ENCODE measurements around the gene TSPAN18.

- no peak for TF ChIP-seq CTCF (conservative IDR thresholded peaks at IDR 0.05; ENCODE audit: low read length)
- TF ChIP-seq EZH2phosphoT487 (IDR thresholded peaks at IDR 0.05; ENCODE audit: borderline replicate concordance, low read depth, low read length): no peak
Measured at GRCh38 chr11:44826922-44827643, 100.3 kb downstream of the TSPAN18 start.
